GM21528 (cell line): Measurements from ENCODE around the gene POT1.

ENCODE experiments used
- ATAC-seq: cut with Tn5 transposase; IDR thresholded peaks from one replicate; pipeline ENCODE4 v1.9.1; 2021; ENCODE audit warnings: mild to moderate bottlenecking, moderate library complexity; ENCODE audit not compliant: unreplicated experiment, low FRiP score

The POT1 gene

DNA sequence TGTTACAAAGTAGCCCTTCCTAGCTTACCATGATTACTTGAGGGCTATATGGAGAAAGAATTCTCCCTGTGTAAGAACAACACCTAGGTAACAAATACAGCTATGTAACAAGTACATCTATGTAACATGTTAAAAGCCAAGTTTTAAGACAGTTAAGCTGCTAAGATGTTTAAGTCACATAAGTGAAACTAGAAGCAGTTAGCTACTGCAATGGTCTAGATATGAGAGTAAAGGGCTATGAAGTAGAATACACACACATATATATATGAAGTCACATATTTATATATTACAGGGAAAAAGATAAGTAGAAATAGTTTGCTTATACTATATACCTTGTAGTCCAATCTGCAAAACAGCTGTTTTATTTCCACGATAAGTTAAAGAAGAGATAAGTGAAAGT is 14.4 kb downstream of the POT1 start:
- peak; percentile 62 for ATAC-seq

DNA sequence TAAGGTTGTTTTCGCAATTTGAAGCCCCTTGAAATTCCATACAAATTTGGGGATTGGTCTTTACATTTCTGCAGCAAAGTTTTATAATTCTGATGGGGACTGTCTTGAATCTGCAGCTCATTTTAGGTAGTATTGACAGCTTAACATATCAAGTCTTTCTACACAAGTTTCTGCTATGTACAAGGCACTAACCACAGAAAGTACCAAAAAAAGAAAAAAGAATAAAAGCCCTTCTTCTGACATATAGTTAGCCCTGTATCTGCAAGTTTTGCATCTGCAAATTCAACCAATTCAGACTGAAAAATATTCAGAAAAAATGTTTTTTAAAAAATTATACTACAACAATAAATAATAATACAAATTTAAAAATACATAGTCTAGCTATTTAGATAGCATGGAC is 15.3 kb downstream of the POT1 start:
- peak; percentile 64 for ATAC-seq

DNA sequence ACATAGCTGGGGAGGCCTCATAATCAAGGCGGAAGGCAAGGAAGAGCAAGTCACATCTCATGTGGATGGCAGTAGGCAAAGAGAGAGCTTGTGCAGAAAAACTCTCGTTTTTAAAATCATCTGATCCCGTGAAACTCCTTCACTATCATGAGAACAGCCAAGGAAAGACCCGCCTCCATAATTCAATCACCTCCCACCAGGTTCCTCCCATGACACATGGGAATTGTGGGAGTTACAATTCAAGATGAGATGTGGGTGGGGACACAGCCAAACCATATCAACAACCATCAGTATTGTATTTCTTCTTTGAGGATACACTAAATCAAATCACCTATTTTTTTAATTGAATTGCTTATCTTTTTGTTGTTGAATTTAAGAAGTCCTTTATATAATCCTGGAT is 16.7 kb downstream of the POT1 start:
- ATAC-seq: no peak

DNA sequence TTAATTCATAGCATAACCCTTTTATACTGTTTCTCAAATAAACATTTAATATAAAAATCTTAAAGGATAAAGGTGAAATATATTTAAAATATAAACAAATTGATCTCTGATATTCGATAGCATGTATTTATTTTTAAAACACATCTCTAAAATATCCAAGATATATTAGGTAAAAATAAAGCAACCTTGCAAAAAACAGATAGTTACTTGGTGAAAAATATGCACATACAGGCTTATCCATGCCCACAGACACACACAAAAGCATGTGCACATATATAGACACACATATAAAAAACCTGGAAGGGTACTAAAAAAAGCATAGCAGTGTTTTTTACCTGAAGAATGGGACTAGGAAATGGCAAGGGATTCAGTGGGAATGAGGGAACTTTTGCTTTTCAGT is 19.8 kb downstream of the POT1 start:
- no peak for ATAC-seq

- ATAC-seq: no peak
Observed at GRCh38 chr7:124908259-124908658, 21.4 kb downstream of the POT1 start.

- no peak for ATAC-seq
Observed at GRCh38 chr7:124907490-124907889, 22.1 kb downstream of the POT1 start.

DNA sequence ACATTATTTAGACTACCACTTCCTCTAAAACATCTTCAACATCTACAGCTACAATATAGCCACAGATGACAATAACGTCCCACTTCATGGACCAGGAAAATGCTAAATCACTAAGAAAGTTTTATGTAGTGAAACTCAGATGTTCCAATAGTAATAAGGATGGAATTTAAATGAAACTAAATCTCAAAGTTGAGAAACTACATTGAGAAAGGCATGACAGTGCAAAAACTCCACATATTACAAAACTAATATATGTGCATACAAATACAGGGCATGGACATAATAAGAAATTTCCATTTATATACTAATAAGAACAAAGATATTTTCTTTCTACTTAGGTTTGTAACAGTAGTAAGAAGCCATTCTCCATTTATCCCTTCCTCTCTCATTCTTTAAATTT is 31.1 kb downstream of the POT1 start:
- no peak for ATAC-seq

- ATAC-seq: no peak
Observed at GRCh38 chr7:124896001-124896400, 33.6 kb downstream of the POT1 start.

DNA sequence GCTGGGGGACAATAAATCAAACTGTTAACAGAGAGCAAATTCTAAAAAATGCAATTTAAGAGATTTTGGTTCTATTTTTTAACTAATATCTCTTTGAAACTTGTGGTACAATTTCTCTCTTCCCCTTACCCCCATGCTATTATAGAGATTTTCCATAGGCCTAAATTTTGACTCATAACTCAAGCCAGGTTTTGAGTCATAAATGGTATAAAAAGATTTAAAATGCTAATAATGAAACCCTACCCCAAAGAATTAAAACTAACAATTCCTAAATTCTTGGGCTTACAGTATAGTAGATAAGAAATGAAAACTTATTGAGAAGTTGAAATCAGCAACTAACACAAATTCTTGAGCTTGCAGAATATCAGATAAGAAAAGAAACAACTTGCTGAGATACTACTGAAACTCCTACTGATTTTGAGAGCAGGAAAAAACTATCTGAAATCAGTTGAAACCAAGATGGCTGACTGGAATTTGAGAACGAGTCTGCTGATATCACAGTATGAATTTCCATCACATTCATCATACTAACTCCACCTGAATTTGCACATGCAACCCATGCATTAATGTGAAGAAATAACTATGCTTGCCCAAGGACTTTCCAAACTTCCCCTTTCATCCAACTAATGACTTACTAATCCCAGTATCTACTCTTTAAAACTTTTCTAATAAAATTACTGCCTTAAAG is 36.3 kb downstream of the POT1 start:
- peak; percentile 88 for ATAC-seq

DNA sequence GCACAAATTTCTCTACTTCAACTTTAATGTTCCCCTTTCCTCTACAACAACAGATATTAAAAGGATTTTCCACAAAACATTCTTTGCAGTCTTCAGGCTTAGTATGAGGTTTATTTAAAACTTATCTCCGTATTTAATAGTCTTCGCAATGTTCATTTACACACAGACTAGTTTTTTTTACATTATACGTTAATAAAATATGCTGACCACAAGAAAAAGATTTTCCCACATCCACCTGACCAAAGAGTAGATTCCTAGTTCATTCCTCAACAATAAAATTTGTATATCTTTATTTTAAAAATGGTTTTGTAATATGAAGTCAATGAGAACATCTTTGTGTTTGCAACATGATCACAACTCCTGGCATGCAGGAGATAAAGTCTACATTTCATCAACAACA is 42.4 kb downstream of the POT1 start:
- ATAC-seq: no peak

- no peak for ATAC-seq
Observed at GRCh38 chr7:124881981-124882380, 47.6 kb downstream of the POT1 start.

GRCh38 chr7:124879771-124880170 is 49.9 kb downstream of the POT1 start:
- no peak for ATAC-seq

- no peak for ATAC-seq
Observed at GRCh38 chr7:124879103-124879502, 50.5 kb downstream of the POT1 start.

DNA sequence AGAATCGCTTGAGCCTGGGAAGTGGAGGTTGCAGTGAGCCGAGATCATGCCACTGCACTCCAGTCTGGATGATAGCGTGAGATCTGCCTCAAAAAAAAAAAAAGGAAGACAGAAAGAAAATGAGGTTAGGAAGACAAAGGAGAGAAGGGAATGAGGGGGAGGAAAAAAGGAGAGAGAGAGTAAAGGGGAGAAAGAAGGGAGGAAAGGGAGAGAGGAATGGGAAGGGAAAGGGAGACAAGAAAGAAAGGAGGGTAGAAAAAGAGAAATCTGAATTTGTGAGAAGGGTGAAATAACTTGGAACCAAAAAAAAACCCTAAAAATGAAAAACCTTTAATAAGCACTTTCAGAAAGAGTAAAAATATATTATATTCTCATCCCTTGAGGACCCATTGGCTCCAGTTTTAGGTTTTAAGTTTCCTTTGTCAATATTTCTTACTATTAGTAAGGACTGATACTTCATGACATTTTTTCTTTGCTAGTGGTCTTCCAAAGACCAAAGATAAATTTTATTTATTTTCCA is 54.9 kb downstream of the POT1 start:
- no peak for ATAC-seq

DNA sequence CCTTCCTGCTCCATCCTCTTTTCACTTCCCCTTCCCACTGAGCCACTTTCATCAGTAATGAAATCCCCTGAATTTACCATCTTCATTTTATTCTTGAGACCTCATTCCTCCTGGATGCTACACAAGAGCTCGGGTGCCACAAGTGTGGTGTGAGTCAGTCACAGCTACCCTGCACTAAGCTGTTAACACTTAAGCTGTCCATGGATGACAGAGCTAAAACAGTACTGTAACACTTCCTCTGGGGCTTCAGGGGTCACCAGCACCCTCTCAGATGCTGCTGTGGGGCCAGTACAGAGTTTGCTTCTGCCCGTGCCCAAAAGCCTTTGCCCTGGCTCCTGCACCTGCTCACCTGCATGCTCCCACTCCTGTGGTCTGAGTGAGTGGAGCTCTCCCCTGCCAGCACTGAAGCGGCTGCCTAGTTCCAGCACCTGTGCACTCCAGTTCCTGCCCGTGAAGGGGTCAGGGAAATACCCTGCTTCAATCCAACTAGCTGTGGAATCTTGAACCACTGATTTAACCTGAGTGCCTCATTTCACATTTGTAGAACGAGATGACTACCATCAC is 71.9 kb downstream of the POT1 start:
- ATAC-seq: no peak

- peak; percentile 51 for ATAC-seq
Observed at GRCh38 chr7:124856299-124856888, 73.2 kb downstream of the POT1 start.

DNA sequence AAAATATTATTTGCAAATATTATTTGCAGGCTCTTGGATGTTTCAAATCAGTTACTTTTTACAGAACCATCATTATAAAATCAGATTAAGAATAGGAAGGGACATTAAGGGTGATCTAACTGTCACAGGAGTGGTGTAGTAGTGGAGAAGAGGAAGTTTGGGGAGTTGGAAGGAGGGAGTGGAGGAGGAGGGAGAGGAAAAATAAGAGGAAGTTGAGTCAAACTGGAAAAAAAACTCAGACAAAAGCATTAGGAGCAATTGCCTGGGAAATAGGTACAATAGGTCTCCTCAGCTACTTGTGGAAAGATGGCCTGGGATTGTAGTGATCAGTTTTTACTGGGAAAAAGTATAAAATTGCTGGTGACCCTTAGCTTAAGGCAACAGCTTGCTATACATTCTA is 86.3 kb downstream of the POT1 start:
- ATAC-seq: no peak

GRCh38 chr7:124840435-124840834 is 89.2 kb downstream of the POT1 start:
- no peak for ATAC-seq

DNA sequence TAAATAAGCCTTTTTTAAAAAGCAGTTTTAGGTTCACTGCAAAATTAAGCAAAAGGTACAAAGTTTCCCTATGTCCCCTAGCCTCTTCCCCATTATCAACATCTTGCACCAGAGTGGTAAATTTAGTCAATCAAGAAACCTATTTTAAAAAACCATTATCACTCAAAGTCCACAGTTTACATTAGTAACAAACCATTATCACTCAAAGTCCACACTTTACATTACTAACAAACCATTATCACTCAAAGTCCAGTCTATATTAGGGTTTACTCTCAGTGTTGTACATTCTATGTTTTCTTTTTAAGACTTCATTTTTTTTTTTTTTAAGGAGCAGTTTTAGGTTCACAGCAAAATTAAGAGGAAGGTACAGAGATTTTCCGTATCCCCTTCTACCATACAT is 89.9 kb downstream of the POT1 start:
- ATAC-seq: no peak

DNA sequence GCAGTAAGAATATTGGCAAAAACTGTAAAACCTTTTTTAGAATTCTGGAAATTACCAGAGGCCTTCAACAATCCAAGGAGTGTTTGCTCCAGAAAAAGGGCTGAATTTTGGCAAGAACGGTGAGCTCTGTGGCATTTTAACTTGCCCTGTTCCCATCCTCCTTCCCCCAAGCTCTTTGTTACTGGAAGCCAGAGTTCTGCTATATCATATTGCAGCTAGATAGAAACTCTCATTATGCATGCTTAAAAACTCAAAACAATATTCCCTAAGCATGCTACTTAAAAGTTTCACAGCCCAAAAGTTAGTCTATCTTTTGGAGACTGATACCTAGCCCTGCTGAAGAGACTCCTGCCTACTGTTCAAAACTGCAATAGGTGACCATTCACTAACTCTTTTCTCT is 93.5 kb downstream of the POT1 start:
- no peak for ATAC-seq

DNA sequence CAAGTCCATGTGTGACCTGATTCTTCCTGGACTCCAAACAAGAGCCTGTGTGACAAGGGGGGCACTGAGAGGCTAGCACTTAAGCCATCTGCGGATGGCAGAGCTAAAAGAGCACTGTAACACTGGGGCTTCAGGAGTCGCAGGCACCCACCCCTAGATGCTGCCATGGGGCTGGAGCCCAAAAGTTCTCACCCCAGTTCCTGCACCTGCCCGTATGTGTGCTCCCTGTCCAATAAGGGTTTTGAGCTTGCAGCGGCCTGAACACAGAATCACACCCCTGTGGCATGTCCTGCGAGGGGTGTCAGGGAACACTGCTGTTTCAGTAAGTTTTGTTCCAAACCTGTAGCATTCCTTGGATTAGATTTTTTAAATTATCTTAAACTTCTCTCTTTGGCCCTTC is 110.8 kb downstream of the POT1 start:
- no peak for ATAC-seq
